Measurements from ENCODE around the gene CFAP299.
A peak's percentile ranks its signal among the peaks of the same experiment; 100 is the strongest.

CFAP299 gene

GRCh38 chr4:80594701-80595100, 259.2 kb downstream of the CFAP299 start:
- no peaks in the 10 kb centered on the region for H3K79me2 ChIP-seq (ENCODE audit: insufficient read depth, low read length)
- no peak overlapping the region for H3K4me2 ChIP-seq (ENCODE audit: low read length)
- no peak overlapping the region for H3K9ac ChIP-seq (ENCODE audit: low read length)
- no peak for TF ChIP-seq EZH2 (IDR thresholded peaks at IDR 0.05; ENCODE audit: borderline replicate concordance, low read length)
- no peak for TF ChIP-seq CTCF (IDR thresholded peaks at IDR 0.05; ENCODE audit: low read length)
- peaks cover 15% of the 10 kb centered on the region; the same call in 1 of the 2 replicates for H3K36me3 ChIP-seq (ENCODE audit: insufficient read depth, low read length)
- H2AFZ ChIP-seq (ENCODE audit: low read length): no peak overlapping the region
- H3K27me3 ChIP-seq (ENCODE audit: insufficient read depth, low read length): no peaks in the 10 kb centered on the region
- no peaks in the 10 kb centered on the region for H3K9me2 ChIP-seq (ENCODE audit: low read depth, low read length)
- H4K20me1 ChIP-seq (ENCODE audit: insufficient read depth, low read length): no peaks in the 10 kb centered on the region
- peaks cover 13% of the 10 kb centered on the region for H3K9me3 ChIP-seq (ENCODE audit: low read length)
- peaks cover 34% of the 10 kb centered on the region for H3K4me1 ChIP-seq (ENCODE audit: insufficient read depth, low read length, severe bottlenecking)
- peak overlapping the region; percentile 17 for H3K27ac ChIP-seq (ENCODE audit: low read depth, low read length, poor library complexity, severe bottlenecking)
- no peak overlapping the region for H3K4me3 ChIP-seq (ENCODE audit: low read depth, low read length, poor library complexity, severe bottlenecking)
- H3F3A ChIP-seq (ENCODE audit: insufficient read depth, low read length): no peaks in the 10 kb centered on the region

DNA sequence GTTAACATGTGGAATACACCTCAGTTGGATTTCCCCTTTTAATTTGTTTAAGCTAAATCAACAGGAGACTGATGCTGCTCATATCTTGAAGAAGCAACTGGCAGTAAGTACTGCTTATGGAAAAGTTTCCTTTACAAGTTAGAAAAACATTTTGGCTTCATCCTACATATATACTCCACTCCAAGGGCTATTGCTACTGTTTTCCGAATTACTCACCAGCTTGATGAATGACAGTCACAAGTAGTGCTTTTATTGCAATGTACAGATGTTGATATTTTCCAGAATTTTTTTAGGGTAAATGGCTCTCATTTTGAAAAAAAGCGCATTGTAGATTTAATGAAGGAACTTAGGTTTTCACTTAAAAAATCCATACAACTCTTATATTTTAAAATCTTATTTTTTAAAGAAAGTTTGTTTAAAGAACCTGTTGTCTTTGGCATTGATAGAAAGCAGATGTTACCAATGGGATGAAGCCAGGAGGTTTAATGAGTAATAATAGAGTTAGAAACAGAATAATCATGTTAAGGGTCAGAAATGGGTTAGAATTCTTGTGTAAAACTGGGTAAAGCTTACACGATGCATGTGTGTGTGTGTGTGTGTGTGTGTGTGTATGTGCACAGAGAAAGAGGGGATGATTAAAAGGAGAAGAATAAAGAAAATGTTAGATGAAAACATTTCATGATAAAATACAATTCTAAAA, 272.9 kb downstream of the CFAP299 start:
- H3K4me1 ChIP-seq (ENCODE audit: insufficient read depth, low read length, severe bottlenecking): peaks cover 76% of the 10 kb centered on the region
- no peak overlapping the region for H3K9ac ChIP-seq (ENCODE audit: low read length)
- H3K9me2 ChIP-seq (ENCODE audit: low read depth, low read length): no peaks in the 10 kb centered on the region
- TF ChIP-seq EZH2 (IDR thresholded peaks at IDR 0.05; ENCODE audit: borderline replicate concordance, low read length) (no peak), CTCF (IDR thresholded peaks at IDR 0.05; ENCODE audit: low read length) (no peak)
- H3K27me3 ChIP-seq (ENCODE audit: insufficient read depth, low read length): no peaks in the 10 kb centered on the region
- no peaks in the 10 kb centered on the region for H3K79me2 ChIP-seq (ENCODE audit: insufficient read depth, low read length)
- peak overlapping the region; percentile 99 for H3K27ac ChIP-seq (ENCODE audit: low read depth, low read length, poor library complexity, severe bottlenecking)
- H3F3A ChIP-seq (ENCODE audit: insufficient read depth, low read length): peaks cover 15% of the 10 kb centered on the region
- 0 out of 2 replicates have a peak, but pooled peaks cover 5% of the 10 kb centered on the region for H3K9me3 ChIP-seq (ENCODE audit: low read length)
- H3K4me3 ChIP-seq (ENCODE audit: low read depth, low read length, poor library complexity, severe bottlenecking): no peak overlapping the region
- no peak overlapping the region for H3K4me2 ChIP-seq (ENCODE audit: low read length)
- H4K20me1 ChIP-seq (ENCODE audit: insufficient read depth, low read length): no peaks in the 10 kb centered on the region
- no peaks in the 10 kb centered on the region; the same call in 1 of the 2 replicates for H3K36me3 ChIP-seq (ENCODE audit: insufficient read depth, low read length)
- no peak overlapping the region for H2AFZ ChIP-seq (ENCODE audit: low read length)

DNA sequence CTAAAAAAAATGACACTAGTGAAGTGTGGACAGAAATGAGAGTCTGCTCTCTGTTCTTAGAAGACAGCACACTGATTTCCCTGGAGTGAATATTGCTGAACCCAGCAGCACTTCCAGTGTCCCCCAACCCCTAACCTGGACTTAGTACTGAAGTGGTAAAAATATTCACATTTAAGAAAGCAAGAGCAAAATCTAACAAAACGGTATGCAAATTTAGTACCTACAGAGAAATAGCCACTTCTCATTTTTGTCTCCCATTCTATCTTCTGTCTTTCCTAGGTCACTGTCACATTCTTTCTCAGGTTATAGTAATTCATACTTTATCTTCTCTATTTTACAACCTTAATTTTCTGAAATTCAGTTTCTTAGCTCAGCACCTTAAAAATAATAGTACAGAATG, 274.7 kb downstream of the CFAP299 start:
- Histone ChIP-seq H3F3A (ENCODE audit: insufficient read depth, low read length) (peaks cover 15% of the 10 kb centered on the region), H2AFZ (ENCODE audit: low read length) (no peak overlapping the region), H3K9me3 (ENCODE audit: low read length) (0 out of 2 replicates have a peak, but pooled peaks cover 5% of the 10 kb centered on the region), H3K79me2 (ENCODE audit: insufficient read depth, low read length) (no peaks in the 10 kb centered on the region), H3K27ac (ENCODE audit: low read depth, low read length, poor library complexity, severe bottlenecking) (peak overlapping the region; percentile 99), H3K4me1 (ENCODE audit: insufficient read depth, low read length, severe bottlenecking) (peaks cover 77% of the 10 kb centered on the region), H3K9ac (ENCODE audit: low read length) (peak overlapping the region; percentile 48), H4K20me1 (ENCODE audit: insufficient read depth, low read length) (no peaks in the 10 kb centered on the region), H3K27me3 (ENCODE audit: insufficient read depth, low read length) (no peaks in the 10 kb centered on the region), H3K9me2 (ENCODE audit: low read depth, low read length) (no peaks in the 10 kb centered on the region), H3K36me3 (ENCODE audit: insufficient read depth, low read length) (no peaks in the 10 kb centered on the region; the same call in 1 of the 2 replicates), H3K4me2 (ENCODE audit: low read length) (peak overlapping the region; percentile 31), H3K4me3 (ENCODE audit: low read depth, low read length, poor library complexity, severe bottlenecking) (peak overlapping the region; percentile 16)
- no peak for TF ChIP-seq EZH2 (IDR thresholded peaks at IDR 0.05; ENCODE audit: borderline replicate concordance, low read length)
- no peak for TF ChIP-seq CTCF (IDR thresholded peaks at IDR 0.05; ENCODE audit: low read length)
